ENCODE data around the gene IGFBP3. TPM values are rescaled to one million over a fixed set of nuclear protein-coding genes. Genes with fewer than 3 reads are reported as not detected.
"Not testable (repeated sequence)": the region's sequence is repeated elsewhere in the genome, so short reads cannot be mapped to it uniquely, and the experiment has no call there.

IGFBP3 gene
- polyA plus RNA-seq, 1 donor from 2014 or later = 1.6 TPM

GRCh38 chr7:45953055-45953454 is 32.0 kb upstream of the IGFBP3 start:
- H3K79me2 ChIP-seq (replicated peaks; ENCODE audit: insufficient read depth, low read length); H3K27ac ChIP-seq (ENCODE audit: low read length); H3K9ac ChIP-seq (ENCODE audit: low read length); H3K9me3 ChIP-seq (ENCODE audit: low read length); H3K4me2 ChIP-seq (ENCODE audit: low read length); H3K4me3 ChIP-seq (ENCODE audit: low read length); H4K20me1 ChIP-seq (ENCODE audit: insufficient read depth); H3F3A ChIP-seq (ENCODE audit: insufficient read depth, low read length, poor library complexity, severe bottlenecking); H3K27me3 ChIP-seq (ENCODE audit: insufficient read depth, low read depth, low read length); H3K9me2 ChIP-seq (ENCODE audit: insufficient read depth, low read length); H3K36me3 ChIP-seq (ENCODE audit: insufficient read depth, low read length); H2AFZ ChIP-seq (ENCODE audit: low read depth, low read length): not testable (repeated sequence)

- H3K9me2 ChIP-seq (ENCODE audit: insufficient read depth, low read length) = no peaks in the 10 kb centered on the region
- no peak overlapping the region for H3K4me2 ChIP-seq (ENCODE audit: low read length)
- no peaks in the 10 kb centered on the region for H3K79me2 ChIP-seq (replicated peaks; ENCODE audit: insufficient read depth, low read length)
- H3K4me3 ChIP-seq (ENCODE audit: low read length) = no peak overlapping the region
- H3K9me3 ChIP-seq (ENCODE audit: low read length) = no peaks in the 10 kb centered on the region
- no peaks in the 10 kb centered on the region for H3K27me3 ChIP-seq (ENCODE audit: insufficient read depth, low read depth, low read length)
- H3K36me3 ChIP-seq (ENCODE audit: insufficient read depth, low read length) = no peaks in the 10 kb centered on the region
- no peaks in the 10 kb centered on the region for H3F3A ChIP-seq (ENCODE audit: insufficient read depth, low read length, poor library complexity, severe bottlenecking)
- H2AFZ ChIP-seq (ENCODE audit: low read depth, low read length) = no peak overlapping the region
- H3K9ac ChIP-seq (ENCODE audit: low read length) = no peak overlapping the region
- TF ChIP-seq POLR2AphosphoS5 (IDR thresholded peaks at IDR 0.05) (no peak), EP300 (conservative IDR thresholded peaks at IDR 0.05; ENCODE audit: poor library complexity, severe bottlenecking) (no peak), SMC3 (conservative IDR thresholded peaks at IDR 0.05; ENCODE audit: poor library complexity) (no peak), REST (IDR thresholded peaks at IDR 0.05; ENCODE audit: borderline replicate concordance) (no peak), MXI1 (conservative IDR thresholded peaks at IDR 0.05; ENCODE audit: poor library complexity, severe bottlenecking) (no peak), RAD21 (conservative IDR thresholded peaks at IDR 0.05) (no peak), TAF1 (IDR thresholded peaks at IDR 0.05; ENCODE audit: low read depth) (no peak), EZH2 (IDR thresholded peaks at IDR 0.05; ENCODE audit: borderline replicate concordance, insufficient read depth, low read length, poor library complexity, severe bottlenecking) (no peak), CTCF (IDR thresholded peaks at IDR 0.05; ENCODE audit: poor library complexity, severe bottlenecking) (no peak)
- no peak overlapping the region for H3K27ac ChIP-seq (ENCODE audit: low read length)
- no peaks in the 10 kb centered on the region for H4K20me1 ChIP-seq (ENCODE audit: insufficient read depth)
These were observed 23.0 kb upstream of the IGFBP3 start for GRCh38 chr7:45944058-45944457.

- no peak for TF ChIP-seq MXI1 (conservative IDR thresholded peaks at IDR 0.05; ENCODE audit: poor library complexity, severe bottlenecking)
- TF ChIP-seq EP300 (conservative IDR thresholded peaks at IDR 0.05; ENCODE audit: poor library complexity, severe bottlenecking) = no peak
- TF ChIP-seq POLR2AphosphoS5 (IDR thresholded peaks at IDR 0.05) = no peak
- TF ChIP-seq TAF1 (IDR thresholded peaks at IDR 0.05; ENCODE audit: low read depth) = no peak
- no peak for TF ChIP-seq REST (IDR thresholded peaks at IDR 0.05; ENCODE audit: borderline replicate concordance)
- TF ChIP-seq CTCF (IDR thresholded peaks at IDR 0.05; ENCODE audit: poor library complexity, severe bottlenecking) = no peak
- no peak for TF ChIP-seq EZH2 (IDR thresholded peaks at IDR 0.05; ENCODE audit: borderline replicate concordance, insufficient read depth, low read length, poor library complexity, severe bottlenecking)
- no peak for TF ChIP-seq RAD21 (conservative IDR thresholded peaks at IDR 0.05)
- no peak for TF ChIP-seq SMC3 (conservative IDR thresholded peaks at IDR 0.05; ENCODE audit: poor library complexity)
- H2AFZ ChIP-seq (ENCODE audit: low read depth, low read length) = no peak overlapping the region
- no peak overlapping the region for H3K9ac ChIP-seq (ENCODE audit: low read length)
- H3K36me3 ChIP-seq (ENCODE audit: insufficient read depth, low read length) = no peaks in the 10 kb centered on the region
- no peak overlapping the region for H3K27ac ChIP-seq (ENCODE audit: low read length)
- no peaks in the 10 kb centered on the region for H3K79me2 ChIP-seq (replicated peaks; ENCODE audit: insufficient read depth, low read length)
- H3K27me3 ChIP-seq (ENCODE audit: insufficient read depth, low read depth, low read length) = no peaks in the 10 kb centered on the region
- no peak overlapping the region for H3K4me3 ChIP-seq (ENCODE audit: low read length)
- no peaks in the 10 kb centered on the region for H3K9me3 ChIP-seq (ENCODE audit: low read length)
- no peaks in the 10 kb centered on the region for H3F3A ChIP-seq (ENCODE audit: insufficient read depth, low read length, poor library complexity, severe bottlenecking)
- no peak overlapping the region for H3K4me2 ChIP-seq (ENCODE audit: low read length)
- H4K20me1 ChIP-seq (ENCODE audit: insufficient read depth) = no peaks in the 10 kb centered on the region
- H3K9me2 ChIP-seq (ENCODE audit: insufficient read depth, low read length) = no peaks in the 10 kb centered on the region
These were observed 19.9 kb upstream of the IGFBP3 start for GRCh38 chr7:45940939-45941338.
